ENCODE results near the gene METTL8. TPM values are rescaled to one million over a fixed set of nuclear protein-coding genes. Genes with fewer than 3 reads are reported as not detected.
A peak's percentile ranks its signal among the peaks of the same experiment; 100 is the strongest.

The METTL8 gene
- total RNA-seq, 1 experiment from 2014 or later: 32.0 TPM

GRCh38 chr2:171308280-171309054 is 125.3 kb downstream of the METTL8 start:
- Histone ChIP-seq H3K9me3 (replicated peaks) (no peaks in the 10 kb centered on the region), H3K4me3 (no peak overlapping the region), H3K27ac (no peak overlapping the region), H3K4me1 (no peaks in the 10 kb centered on the region), H3K27me3 (no peaks in the 10 kb centered on the region), H3K36me3 (no peaks in the 10 kb centered on the region)
- DNase-seq: no peak

GRCh38 chr2:171307560-171307959 is 126.2 kb downstream of the METTL8 start:
- Histone ChIP-seq H3K9me3 (replicated peaks) (no peaks in the 10 kb centered on the region), H3K4me3 (no peak overlapping the region), H3K27ac (no peak overlapping the region), H3K27me3 (no peaks in the 10 kb centered on the region), H3K4me1 (no peaks in the 10 kb centered on the region), H3K36me3 (no peaks in the 10 kb centered on the region)
- no peak for DNase-seq

GRCh38 chr2:171297956-171298355 is 135.8 kb downstream of the METTL8 start:
- no peak overlapping the region for H3K27ac ChIP-seq
- no peak overlapping the region for H3K4me3 ChIP-seq
- no peak for DNase-seq
- no peaks in the 10 kb centered on the region for H3K9me3 ChIP-seq (replicated peaks)
- H3K36me3 ChIP-seq: no peaks in the 10 kb centered on the region
- no peaks in the 10 kb centered on the region for H3K27me3 ChIP-seq
- no peaks in the 10 kb centered on the region for H3K4me1 ChIP-seq

GRCh38 chr2:171294608-171295007 is 139.2 kb downstream of the METTL8 start:
- Histone ChIP-seq H3K27me3 (no peaks in the 10 kb centered on the region), H3K36me3 (no peaks in the 10 kb centered on the region), H3K27ac (no peak overlapping the region), H3K4me3 (no peak overlapping the region), H3K4me1 (no peaks in the 10 kb centered on the region), H3K9me3 (replicated peaks) (no peaks in the 10 kb centered on the region)
- DNase-seq: no peak

- H3K9me3 ChIP-seq (replicated peaks): no peaks in the 10 kb centered on the region
- no peaks in the 10 kb centered on the region for H3K27me3 ChIP-seq
- DNase-seq: no peak
- no peaks in the 10 kb centered on the region for H3K4me1 ChIP-seq
- H3K27ac ChIP-seq: no peak overlapping the region
- no peaks in the 10 kb centered on the region for H3K36me3 ChIP-seq
- no peak overlapping the region for H3K4me3 ChIP-seq
Measured at GRCh38 chr2:171293661-171294060, 140.1 kb downstream of the METTL8 start.

- Histone ChIP-seq H3K9me3 (replicated peaks) (no peaks in the 10 kb centered on the region), H3K4me1 (no peaks in the 10 kb centered on the region), H3K36me3 (no peaks in the 10 kb centered on the region), H3K4me3 (no peak overlapping the region), H3K27ac (no peak overlapping the region), H3K27me3 (no peaks in the 10 kb centered on the region)
- no peak for DNase-seq
Measured at GRCh38 chr2:171289991-171290390, 143.8 kb downstream of the METTL8 start.

GRCh38 chr2:171289316-171289715 is 144.5 kb downstream of the METTL8 start:
- Histone ChIP-seq H3K9me3 (replicated peaks) (no peaks in the 10 kb centered on the region), H3K4me1 (no peaks in the 10 kb centered on the region), H3K27ac (no peak overlapping the region), H3K36me3 (no peaks in the 10 kb centered on the region), H3K4me3 (no peak overlapping the region), H3K27me3 (no peaks in the 10 kb centered on the region)
- no peak for DNase-seq

- H3K36me3 ChIP-seq: no peaks in the 10 kb centered on the region
- no peak for DNase-seq
- H3K4me1 ChIP-seq: no peaks in the 10 kb centered on the region
- H3K27me3 ChIP-seq: no peaks in the 10 kb centered on the region
- H3K9me3 ChIP-seq (replicated peaks): no peaks in the 10 kb centered on the region
- no peak overlapping the region for H3K27ac ChIP-seq
- no peak overlapping the region for H3K4me3 ChIP-seq
Measured at GRCh38 chr2:171287611-171288010, 146.2 kb downstream of the METTL8 start.

- DNase-seq: no peak
- Histone ChIP-seq H3K4me3 (no peak overlapping the region), H3K27ac (no peak overlapping the region), H3K27me3 (no peaks in the 10 kb centered on the region), H3K36me3 (no peaks in the 10 kb centered on the region), H3K4me1 (no peaks in the 10 kb centered on the region), H3K9me3 (replicated peaks) (no peaks in the 10 kb centered on the region)
Measured at GRCh38 chr2:171287036-171287571, 146.7 kb downstream of the METTL8 start.

GRCh38 chr2:171281110-171281509 is 152.7 kb downstream of the METTL8 start:
- H3K36me3 ChIP-seq: no peaks in the 10 kb centered on the region
- no peaks in the 10 kb centered on the region for H3K9me3 ChIP-seq (replicated peaks)
- no peak for DNase-seq

GRCh38 chr2:171279983-171280790 is 153.6 kb downstream of the METTL8 start:
- Histone ChIP-seq H3K36me3 (no peaks in the 10 kb centered on the region), H3K4me3 (no peak overlapping the region), H3K27me3 (no peaks in the 10 kb centered on the region), H3K9me3 (replicated peaks) (no peaks in the 10 kb centered on the region), H3K4me1 (no peaks in the 10 kb centered on the region), H3K27ac (no peak overlapping the region)
- no peak for DNase-seq

More at GRCh38 chr2:171281110-171281509, 152.7 kb downstream of the METTL8 start:
- H3K4me3 ChIP-seq: no peak overlapping the region
- H3K27ac ChIP-seq: no peak overlapping the region
- H3K27me3 ChIP-seq: no peaks in the 10 kb centered on the region
- H3K4me1 ChIP-seq: no peaks in the 10 kb centered on the region

GRCh38 chr2:171274757-171275156 is 159.0 kb downstream of the METTL8 start:
- no peaks in the 10 kb centered on the region for H3K4me1 ChIP-seq
- no peak overlapping the region for H3K4me3 ChIP-seq
- H3K36me3 ChIP-seq: no peaks in the 10 kb centered on the region
- H3K27ac ChIP-seq: no peak overlapping the region
- no peaks in the 10 kb centered on the region for H3K9me3 ChIP-seq (replicated peaks)
- DNase-seq: no peak
- H3K27me3 ChIP-seq: no peaks in the 10 kb centered on the region

GRCh38 chr2:171271971-171272436 is 161.8 kb downstream of the METTL8 start:
- H3K4me3 ChIP-seq: no peak overlapping the region
- peak in 1 of 2 experiments; percentile 14 for DNase-seq
- H3K36me3 ChIP-seq: no peaks in the 10 kb centered on the region
- H3K27ac ChIP-seq: no peak overlapping the region
- no peaks in the 10 kb centered on the region for H3K4me1 ChIP-seq
- H3K9me3 ChIP-seq (replicated peaks): no peaks in the 10 kb centered on the region
- no peaks in the 10 kb centered on the region for H3K27me3 ChIP-seq

- Histone ChIP-seq H3K4me3 (no peak overlapping the region), H3K27ac (no peak overlapping the region), H3K36me3 (no peaks in the 10 kb centered on the region), H3K9me3 (replicated peaks) (no peaks in the 10 kb centered on the region), H3K27me3 (no peaks in the 10 kb centered on the region), H3K4me1 (no peaks in the 10 kb centered on the region)
- DNase-seq: no peak
Measured at GRCh38 chr2:171271386-171271785, 162.4 kb downstream of the METTL8 start.

Data from SJCRH30 (cell line).